Ishikawa (cell line): ENCODE results near the gene GM2A.

Experiments
- CEBPB ChIP-seq: IDR thresholded peaks from 2 replicates; pipeline ENCODE4 v1.6.1; 2012
- CREB1 ChIP-seq: IDR thresholded peaks from 2 replicates; pipeline ENCODE4 v1.6.1; 2012; ENCODE audit warnings: low read depth
- EGR1 ChIP-seq: IDR thresholded peaks from 2 replicates; pipeline ENCODE4 v1.6.1; 2012
- EP300 ChIP-seq: IDR thresholded peaks from 2 replicates; pipeline ENCODE4 v1.6.1; 2012; ENCODE audit warnings: borderline replicate concordance
- FOXM1 ChIP-seq: IDR thresholded peaks from 2 replicates; pipeline ENCODE4 v1.6.1; 2012; ENCODE audit warnings: low read depth, borderline replicate concordance
- NFIC ChIP-seq: IDR thresholded peaks from 2 replicates; pipeline ENCODE4 v1.6.1; 2012
- RAD21 ChIP-seq: IDR thresholded peaks from 2 replicates; pipeline ENCODE4 v1.6.1; 2012; ENCODE audit warnings: low read depth
- TAF1 ChIP-seq: IDR thresholded peaks from 2 replicates; pipeline ENCODE4 v1.6.1; 2012; ENCODE audit warnings: low read depth, mild to moderate bottlenecking
- TCF12 ChIP-seq: IDR thresholded peaks from 2 replicates; pipeline ENCODE4 v1.6.1; 2012; ENCODE audit warnings: low read depth
- TEAD4 ChIP-seq: IDR thresholded peaks from 2 replicates; pipeline ENCODE4 v1.6.1; 2012
- YY1 ChIP-seq: IDR thresholded peaks from 2 replicates; pipeline ENCODE4 v1.6.1; 2012; ENCODE audit warnings: low read depth
- ZBTB7A ChIP-seq: IDR thresholded peaks from 2 replicates; pipeline ENCODE4 v1.6.1; 2012; ENCODE audit warnings: low read depth
- TF ChIP-seq, protein P1 (sequence below): IDR thresholded peaks from 2 replicates; pipeline ENCODE4 v1.6.1; 2012
- TF ChIP-seq, protein P2 (sequence below): IDR thresholded peaks from 2 replicates; pipeline ENCODE4 v1.6.1; 2012; ENCODE audit warnings: low read depth, mild to moderate bottlenecking
- TF ChIP-seq, protein P3 (sequence below): IDR thresholded peaks from 2 replicates; pipeline ENCODE4 v1.6.1; 2012

GM2A gene

DNA sequence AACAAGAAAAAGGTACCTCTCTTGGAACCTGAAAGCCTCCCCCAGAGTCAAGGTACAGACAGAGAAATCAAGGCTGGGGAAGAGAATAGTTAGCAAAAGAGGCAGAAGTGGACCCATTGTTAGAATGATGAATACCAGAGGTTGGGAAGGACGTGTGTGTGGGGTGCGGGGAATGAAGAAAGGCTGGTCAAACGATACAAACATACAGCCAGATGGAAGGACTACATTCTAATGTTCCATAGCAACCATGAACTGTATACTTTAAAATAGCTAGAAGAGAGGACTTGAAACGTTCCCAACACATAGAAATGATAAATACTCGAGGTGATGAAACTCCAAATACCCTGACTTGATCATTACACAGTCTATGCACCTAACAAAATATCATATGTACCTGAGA lies 36.2 kb upstream of the GM2A start:
- TF ChIP-seq TEAD4 (no peak), CREB1 (no peak)
- TF ChIP-seq, protein P1, sequence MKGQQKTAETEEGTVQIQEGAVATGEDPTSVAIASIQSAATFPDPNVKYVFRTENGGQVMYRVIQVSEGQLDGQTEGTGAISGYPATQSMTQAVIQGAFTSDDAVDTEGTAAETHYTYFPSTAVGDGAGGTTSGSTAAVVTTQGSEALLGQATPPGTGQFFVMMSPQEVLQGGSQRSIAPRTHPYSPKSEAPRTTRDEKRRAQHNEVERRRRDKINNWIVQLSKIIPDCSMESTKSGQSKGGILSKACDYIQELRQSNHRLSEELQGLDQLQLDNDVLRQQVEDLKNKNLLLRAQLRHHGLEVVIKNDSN: no peak
- TF ChIP-seq, protein P2, sequence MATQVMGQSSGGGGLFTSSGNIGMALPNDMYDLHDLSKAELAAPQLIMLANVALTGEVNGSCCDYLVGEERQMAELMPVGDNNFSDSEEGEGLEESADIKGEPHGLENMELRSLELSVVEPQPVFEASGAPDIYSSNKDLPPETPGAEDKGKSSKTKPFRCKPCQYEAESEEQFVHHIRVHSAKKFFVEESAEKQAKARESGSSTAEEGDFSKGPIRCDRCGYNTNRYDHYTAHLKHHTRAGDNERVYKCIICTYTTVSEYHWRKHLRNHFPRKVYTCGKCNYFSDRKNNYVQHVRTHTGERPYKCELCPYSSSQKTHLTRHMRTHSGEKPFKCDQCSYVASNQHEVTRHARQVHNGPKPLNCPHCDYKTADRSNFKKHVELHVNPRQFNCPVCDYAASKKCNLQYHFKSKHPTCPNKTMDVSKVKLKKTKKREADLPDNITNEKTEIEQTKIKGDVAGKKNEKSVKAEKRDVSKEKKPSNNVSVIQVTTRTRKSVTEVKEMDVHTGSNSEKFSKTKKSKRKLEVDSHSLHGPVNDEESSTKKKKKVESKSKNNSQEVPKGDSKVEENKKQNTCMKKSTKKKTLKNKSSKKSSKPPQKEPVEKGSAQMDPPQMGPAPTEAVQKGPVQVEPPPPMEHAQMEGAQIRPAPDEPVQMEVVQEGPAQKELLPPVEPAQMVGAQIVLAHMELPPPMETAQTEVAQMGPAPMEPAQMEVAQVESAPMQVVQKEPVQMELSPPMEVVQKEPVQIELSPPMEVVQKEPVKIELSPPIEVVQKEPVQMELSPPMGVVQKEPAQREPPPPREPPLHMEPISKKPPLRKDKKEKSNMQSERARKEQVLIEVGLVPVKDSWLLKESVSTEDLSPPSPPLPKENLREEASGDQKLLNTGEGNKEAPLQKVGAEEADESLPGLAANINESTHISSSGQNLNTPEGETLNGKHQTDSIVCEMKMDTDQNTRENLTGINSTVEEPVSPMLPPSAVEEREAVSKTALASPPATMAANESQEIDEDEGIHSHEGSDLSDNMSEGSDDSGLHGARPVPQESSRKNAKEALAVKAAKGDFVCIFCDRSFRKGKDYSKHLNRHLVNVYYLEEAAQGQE: no peak

DNA sequence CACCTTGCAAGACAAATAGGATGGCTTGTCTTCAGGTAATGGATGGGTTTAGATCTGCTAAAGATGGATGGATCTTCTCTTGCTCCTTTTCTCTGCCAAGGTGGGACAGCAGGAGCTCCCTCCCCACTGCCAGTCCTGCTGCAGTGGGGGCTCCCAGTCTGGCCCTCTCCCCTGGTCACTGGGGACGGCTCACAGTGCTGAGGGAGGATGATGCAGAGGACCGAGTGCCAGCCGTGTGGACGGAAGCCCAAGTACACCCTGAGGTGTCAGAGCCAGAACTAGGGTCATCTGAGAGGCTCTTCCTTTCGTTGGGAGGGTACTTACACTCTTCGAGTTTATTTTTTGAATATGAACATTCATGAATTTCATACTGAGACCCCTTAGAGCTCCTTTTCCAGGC lies 34.8 kb upstream of the GM2A start:
- TF ChIP-seq RAD21 (no peak), CEBPB (no peak), CREB1 (no peak), ZBTB7A (no peak), TCF12 (no peak), NFIC (no peak), FOXM1 (no peak), TEAD4 (no peak), TAF1 (no peak), EP300 (no peak), YY1 (no peak), EGR1 (no peak)
- TF ChIP-seq, protein P3, sequence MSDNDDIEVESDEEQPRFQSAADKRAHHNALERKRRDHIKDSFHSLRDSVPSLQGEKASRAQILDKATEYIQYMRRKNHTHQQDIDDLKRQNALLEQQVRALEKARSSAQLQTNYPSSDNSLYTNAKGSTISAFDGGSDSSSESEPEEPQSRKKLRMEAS: no peak
- TF ChIP-seq, protein P1: no peak
- TF ChIP-seq, protein P2: no peak

DNA sequence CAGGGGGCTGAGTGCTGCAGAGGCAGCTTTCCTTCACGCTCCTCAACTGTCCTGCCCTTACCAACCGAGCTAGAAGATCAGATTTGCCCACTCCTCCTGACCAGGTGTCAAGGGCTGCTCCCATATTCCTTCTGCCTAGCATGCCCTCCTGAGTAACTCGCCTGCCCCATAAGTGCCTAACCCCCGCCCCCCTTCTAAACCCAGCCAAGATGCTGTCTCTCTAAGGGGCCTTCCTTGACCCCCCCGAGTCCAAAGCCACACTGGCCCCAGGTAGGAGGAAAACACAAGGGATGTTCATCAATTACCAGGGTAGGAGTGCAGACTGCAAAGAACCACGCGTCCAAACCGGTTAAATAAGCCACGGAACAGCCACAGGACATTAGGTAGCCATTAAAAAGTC lies 33.8 kb upstream of the GM2A start:
- TF ChIP-seq, protein P2: no peak
- TF ChIP-seq, protein P3: no peak
- TF ChIP-seq RAD21: no peak
- no peak for TF ChIP-seq FOXM1
- TF ChIP-seq CREB1: no peak
- TF ChIP-seq CEBPB: no peak
- TF ChIP-seq ZBTB7A: no peak
- TF ChIP-seq TEAD4: no peak
- no peak for TF ChIP-seq EP300

DNA sequence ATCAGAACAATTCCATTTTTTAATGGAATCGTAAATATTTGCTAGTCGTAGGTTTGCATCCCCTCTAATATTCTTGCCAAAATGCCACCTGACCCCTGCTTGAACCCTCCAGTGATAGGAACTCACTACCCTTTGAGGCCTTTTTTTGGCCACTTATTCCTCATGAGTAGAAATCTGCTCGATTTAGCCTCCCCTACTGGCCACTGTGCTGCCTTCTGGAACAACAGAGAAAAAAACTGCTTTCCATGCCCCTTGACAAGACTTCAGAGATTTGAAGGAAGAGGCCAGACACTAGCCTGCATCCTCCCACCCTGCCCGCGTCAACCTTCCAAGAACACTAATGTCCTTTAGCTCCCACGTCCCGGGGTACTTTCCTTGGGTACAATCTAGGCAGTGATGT lies 33.2 kb upstream of the GM2A start:
- TF ChIP-seq ZBTB7A: no peak

DNA sequence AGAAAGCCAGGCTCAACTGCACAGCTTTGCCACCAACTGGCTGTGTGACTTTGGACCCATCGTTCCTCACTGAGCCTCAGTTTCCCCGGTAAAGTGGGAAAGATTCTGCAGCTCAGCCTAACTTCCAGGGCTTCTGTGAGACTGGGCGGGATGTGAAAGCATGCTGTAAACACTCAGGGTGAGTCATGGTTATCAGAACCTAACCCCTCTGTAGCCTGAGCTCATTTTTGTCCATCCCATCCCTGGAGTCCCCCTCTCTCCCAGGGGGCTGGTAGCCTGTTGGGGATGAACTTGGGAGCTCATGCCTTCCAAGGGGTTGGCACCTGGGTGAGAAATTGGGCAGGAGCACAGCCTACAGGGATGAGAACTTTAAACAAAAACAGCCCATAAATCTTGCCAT lies 31.4 kb upstream of the GM2A start:
- TF ChIP-seq, protein P2: no peak
- TF ChIP-seq ZBTB7A (no peak), FOXM1 (no peak), YY1 (no peak), TEAD4 (no peak)
